ENCODE results near the gene ZNF787. TPM values are rescaled to one million over a fixed set of nuclear protein-coding genes. Genes with fewer than 3 reads are reported as not detected.

The ZNF787 gene
- total RNA-seq, 2 experiments from 2014 or later = 30.6 to 31.7 TPM

DNA sequence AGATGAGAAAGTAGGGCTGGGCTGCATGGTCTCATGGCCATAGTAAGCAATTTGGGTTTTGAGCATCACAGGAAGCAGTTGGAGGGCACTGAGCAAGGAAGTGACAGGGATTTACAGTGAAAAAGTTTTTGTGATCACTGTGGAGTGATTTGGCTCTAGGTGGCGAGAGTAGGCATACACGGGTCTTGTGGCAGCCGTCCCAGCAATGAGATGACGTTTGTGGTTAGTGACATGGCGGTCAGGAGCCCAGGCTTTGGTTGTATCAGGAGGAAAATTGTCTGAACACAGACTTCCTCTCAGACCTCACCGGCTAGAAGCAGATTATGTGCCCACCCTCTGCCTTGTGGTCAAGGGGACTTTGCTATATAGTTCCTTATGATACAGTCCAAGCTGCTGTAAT, 23.3 kb upstream of the ZNF787 start:
- Histone ChIP-seq H3K27ac (ENCODE audit: low read depth, low read length, poor library complexity, severe bottlenecking) (no peak overlapping the region), H3K4me1 (ENCODE audit: insufficient read depth, low read length, poor library complexity, severe bottlenecking) (peaks cover 13% of the 10 kb centered on the region), H3K36me3 (ENCODE audit: insufficient read depth, low read length) (peaks cover 17% of the 10 kb centered on the region), H3K79me2 (ENCODE audit: insufficient read depth, low read depth, low read length) (peaks cover 9% of the 10 kb centered on the region), H3K4me2 (ENCODE audit: low read length) (no peak overlapping the region), H3K4me3 (ENCODE audit: low read depth, low read length, poor library complexity, severe bottlenecking) (no peak overlapping the region), H2AFZ (ENCODE audit: low read length) (no peak overlapping the region), H3K9me3 (ENCODE audit: low read length) (no peaks in the 10 kb centered on the region), H4K20me1 (ENCODE audit: insufficient read depth, low read length) (no peaks in the 10 kb centered on the region), H3K9me2 (ENCODE audit: insufficient read depth, low read length) (no peaks in the 10 kb centered on the region)
- intact Hi-C loops (cut with micrococcal nuclease; ENCODE audit: unreplicated experiment) = loop anchor here (5.0 kb wide), 1 partner anchor 502 kb away; the partner anchor contains the start of genes ZNF580 and ZNF581
- no TSS peak for BruUV-seq (replicated peaks)
- POLR2A ChIA-PET = no interaction called here
- CTCF ChIA-PET (ENCODE audit: unreplicated experiment) = no interaction called here
- DNase-seq (ENCODE audit: low spot score) = no peak
- TF ChIP-seq EZH2phosphoT487 (IDR thresholded peaks at IDR 0.05; ENCODE audit: borderline replicate concordance, low read depth, low read length) (no peak), CTCF (conservative IDR thresholded peaks at IDR 0.05; ENCODE audit: low read length) (no peak)

DNA sequence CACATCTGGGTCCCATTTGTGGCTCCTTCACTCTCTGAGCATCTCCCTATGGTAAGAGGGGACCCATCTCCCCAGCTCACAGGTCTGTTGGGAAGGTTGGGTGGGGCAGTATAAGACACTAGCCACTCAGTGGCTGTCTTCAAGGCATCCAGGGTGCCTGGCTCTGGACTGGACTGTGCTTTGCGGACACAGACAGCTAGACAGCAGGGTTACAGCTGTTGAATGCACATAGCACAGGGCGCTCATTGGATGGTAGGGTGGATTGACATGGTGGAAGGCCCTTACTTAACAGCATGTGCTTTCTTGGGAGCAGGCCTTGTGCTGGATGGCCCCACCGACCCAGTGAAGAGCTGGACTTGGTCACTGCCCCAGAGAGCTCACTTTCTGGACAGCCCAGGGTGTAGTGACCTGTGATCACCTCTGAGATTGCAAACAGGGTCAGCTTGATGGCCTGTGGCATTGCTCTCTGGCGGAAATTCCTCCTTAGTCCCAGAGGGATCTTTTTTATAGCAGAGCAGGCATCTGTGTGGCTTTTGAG, 21.9 kb upstream of the ZNF787 start:
- intact Hi-C loops (cut with micrococcal nuclease; ENCODE audit: unreplicated experiment) = loop anchor here (5.0 kb wide), 1 partner anchor 501 kb away; the partner anchor contains the start of genes ZNF580 and ZNF581
- TF ChIP-seq CTCF (conservative IDR thresholded peaks at IDR 0.05; ENCODE audit: low read length) = no peak
- no peak for TF ChIP-seq EZH2phosphoT487 (IDR thresholded peaks at IDR 0.05; ENCODE audit: borderline replicate concordance, low read depth, low read length)
- H3K79me2 ChIP-seq (ENCODE audit: insufficient read depth, low read depth, low read length) = peaks cover 9% of the 10 kb centered on the region
- H3K4me2 ChIP-seq (ENCODE audit: low read length) = 0 out of 2 replicates have a peak overlapping the region, but pooled peaks have one; percentile 83
- H3K4me1 ChIP-seq (ENCODE audit: insufficient read depth, low read length, poor library complexity, severe bottlenecking) = peaks cover 13% of the 10 kb centered on the region
- ChIA-PET POLR2A (no interaction called here), CTCF (ENCODE audit: unreplicated experiment) (no interaction called here)
- H4K20me1 ChIP-seq (ENCODE audit: insufficient read depth, low read length) = no peaks in the 10 kb centered on the region
- H3K9me3 ChIP-seq (ENCODE audit: low read length) = no peaks in the 10 kb centered on the region
- no peaks in the 10 kb centered on the region for H3K9me2 ChIP-seq (ENCODE audit: insufficient read depth, low read length)
- no TSS peak for BruUV-seq (replicated peaks)
- H3K4me3 ChIP-seq (ENCODE audit: low read depth, low read length, poor library complexity, severe bottlenecking) = no peak overlapping the region
- H2AFZ ChIP-seq (ENCODE audit: low read length) = no peak overlapping the region
- peaks cover 9% of the 10 kb centered on the region for H3K36me3 ChIP-seq (ENCODE audit: insufficient read depth, low read length)
- no peak overlapping the region for H3K27ac ChIP-seq (ENCODE audit: low read depth, low read length, poor library complexity, severe bottlenecking)
- DNase-seq (ENCODE audit: low spot score) = no peak

DNA sequence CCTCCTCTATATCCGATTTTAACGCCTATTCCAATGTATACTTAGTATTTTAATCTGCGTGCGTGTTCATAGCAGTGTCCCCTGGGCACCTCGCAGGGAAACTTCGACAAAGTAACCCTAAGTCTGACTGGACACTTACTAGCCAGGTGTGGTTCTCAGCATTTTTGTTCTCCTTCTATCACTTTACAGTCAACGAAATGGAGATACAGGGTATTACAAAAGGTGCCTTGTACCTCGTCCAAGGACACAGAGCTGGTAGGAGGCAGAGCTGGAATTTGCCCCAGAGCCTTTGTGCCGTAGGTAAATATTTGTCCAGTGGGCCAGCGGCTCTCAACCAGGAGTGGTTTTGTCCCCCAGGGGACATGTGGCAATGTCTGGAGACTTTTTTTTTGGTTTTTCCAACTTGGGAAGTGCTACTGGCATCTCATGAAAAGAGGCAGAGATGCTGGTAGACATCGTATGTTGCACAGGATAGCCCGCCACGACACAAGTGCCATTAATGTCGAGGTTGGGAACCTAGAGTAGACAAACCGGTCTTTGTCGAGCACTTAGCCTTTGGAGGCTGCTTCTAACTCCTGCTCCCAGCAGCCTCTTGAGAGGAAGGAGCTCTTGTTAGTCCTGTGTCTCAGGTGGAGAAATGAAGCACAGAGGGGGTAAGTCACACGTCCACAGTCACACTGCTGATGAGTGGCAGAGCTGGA, 21.1 kb upstream of the ZNF787 start:
- no peaks in the 10 kb centered on the region for H3K9me2 ChIP-seq (ENCODE audit: insufficient read depth, low read length)
- no peak overlapping the region for H3K27ac ChIP-seq (ENCODE audit: low read depth, low read length, poor library complexity, severe bottlenecking)
- no peaks in the 10 kb centered on the region for H3K9me3 ChIP-seq (ENCODE audit: low read length)
- H3K36me3 ChIP-seq (ENCODE audit: insufficient read depth, low read length) = 0 out of 2 replicates have a peak, but pooled peaks cover 2% of the 10 kb centered on the region
- H4K20me1 ChIP-seq (ENCODE audit: insufficient read depth, low read length) = no peaks in the 10 kb centered on the region
- intact Hi-C loops (cut with micrococcal nuclease; ENCODE audit: unreplicated experiment) = loop anchor here (5.0 kb wide), 1 partner anchor 500 kb away; the partner anchor contains the start of genes ZNF580 and ZNF581
- no peak for DNase-seq (ENCODE audit: low spot score)
- H3K4me2 ChIP-seq (ENCODE audit: low read length) = peak overlapping the region; percentile 83
- TF ChIP-seq EZH2phosphoT487 (IDR thresholded peaks at IDR 0.05; ENCODE audit: borderline replicate concordance, low read depth, low read length) (no peak), CTCF (conservative IDR thresholded peaks at IDR 0.05; ENCODE audit: low read length) (no peak)
- ChIA-PET CTCF (ENCODE audit: unreplicated experiment) (no interaction called here), POLR2A (no interaction called here)
- H3K79me2 ChIP-seq (ENCODE audit: insufficient read depth, low read depth, low read length) = peaks cover 9% of the 10 kb centered on the region
- no peak overlapping the region for H2AFZ ChIP-seq (ENCODE audit: low read length)
- H3K4me1 ChIP-seq (ENCODE audit: insufficient read depth, low read length, poor library complexity, severe bottlenecking) = peaks cover 13% of the 10 kb centered on the region
- H3K4me3 ChIP-seq (ENCODE audit: low read depth, low read length, poor library complexity, severe bottlenecking) = peak overlapping the region; percentile 87
- BruUV-seq (replicated peaks) = no TSS peak
